GM10266 (cell line): ENCODE data around the gene MED23.

ENCODE experiments used
- DNase-seq: peaks from one replicate; pipeline ENCODE4 v3.0.0; 2012; ENCODE audit errors: extremely low spot score
- CTCF ChIP-seq: IDR thresholded peaks from 2 replicates; pipeline ENCODE4 v1.5.1; 2012; ENCODE audit warnings: mild to moderate bottlenecking, low read depth; ENCODE audit not compliant: control insufficient read depth, insufficient read depth; ENCODE audit errors: missing control alignments

The MED23 gene

GRCh38 chr6:131657630-131658111 is 29.6 kb upstream of the MED23 start:
- TF ChIP-seq CTCF = no peak
- no peak for DNase-seq

DNA sequence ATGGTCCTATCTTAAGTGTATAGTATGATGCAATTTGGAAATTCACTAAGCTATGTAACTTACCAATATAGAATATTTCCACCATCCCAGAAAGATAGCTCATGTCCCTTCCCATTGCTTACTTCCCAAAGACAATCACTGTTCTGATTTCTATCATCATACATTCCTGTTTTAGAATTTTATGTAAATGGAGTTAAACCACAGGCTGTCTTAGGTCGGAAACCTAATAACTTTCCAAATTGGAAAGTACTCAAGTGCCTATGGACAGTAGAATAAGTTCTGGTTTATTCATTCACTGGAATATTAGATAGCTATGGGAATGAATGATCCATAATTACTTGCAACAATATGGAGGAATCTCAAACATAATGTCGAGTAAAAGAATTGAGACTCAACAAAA is 29.2 kb upstream of the MED23 start:
- TF ChIP-seq CTCF = no peak
- no peak for DNase-seq

DNA sequence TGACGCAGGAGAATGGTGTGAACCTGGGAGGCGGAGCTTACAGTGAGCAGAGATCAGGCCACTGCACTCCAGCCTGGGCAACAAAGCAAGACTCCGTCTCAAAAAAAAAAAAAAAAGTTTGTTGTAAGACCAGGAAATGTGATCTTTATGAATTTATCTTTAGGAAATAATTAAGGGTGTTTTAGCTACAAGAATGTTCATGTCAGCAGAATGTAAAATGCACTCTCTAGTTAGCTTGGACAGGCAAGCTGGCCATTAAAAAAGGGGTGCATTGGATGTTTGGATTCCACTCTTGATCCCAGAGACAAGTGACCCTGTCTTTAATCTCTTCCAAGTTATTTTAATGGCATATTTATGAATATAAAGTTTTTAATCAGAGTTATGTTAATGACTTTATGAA is 28.6 kb upstream of the MED23 start:
- no peak for TF ChIP-seq CTCF
- DNase-seq = no peak

GRCh38 chr6:131655951-131656350 is 27.9 kb upstream of the MED23 start:
- DNase-seq = no peak
- no peak for TF ChIP-seq CTCF

DNA sequence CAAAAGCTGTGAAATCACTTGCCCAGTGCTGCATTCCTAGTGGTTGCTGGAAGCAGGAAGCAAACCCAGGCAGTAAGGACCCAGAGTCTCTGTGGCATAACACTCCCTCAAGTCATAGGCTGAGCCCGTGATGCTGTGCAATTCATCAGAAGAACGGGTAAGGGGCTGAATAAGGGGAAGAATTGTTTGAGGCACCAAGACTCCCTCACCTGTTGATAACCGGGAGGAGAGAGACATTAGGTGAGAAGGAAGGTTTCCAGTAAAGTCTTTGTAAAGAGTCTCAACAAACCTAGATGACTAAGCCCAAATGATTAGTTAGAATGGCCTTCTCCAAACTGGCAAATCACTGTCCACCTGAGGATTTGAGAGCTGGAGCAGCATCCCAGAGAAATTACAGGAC is 27.3 kb upstream of the MED23 start:
- TF ChIP-seq CTCF = no peak
- no peak for DNase-seq

GRCh38 chr6:131654326-131654725 is 26.3 kb upstream of the MED23 start:
- no peak for TF ChIP-seq CTCF
- DNase-seq = no peak

GRCh38 chr6:131652472-131652871 is 24.4 kb upstream of the MED23 start:
- no peak for DNase-seq
- TF ChIP-seq CTCF = no peak

DNA sequence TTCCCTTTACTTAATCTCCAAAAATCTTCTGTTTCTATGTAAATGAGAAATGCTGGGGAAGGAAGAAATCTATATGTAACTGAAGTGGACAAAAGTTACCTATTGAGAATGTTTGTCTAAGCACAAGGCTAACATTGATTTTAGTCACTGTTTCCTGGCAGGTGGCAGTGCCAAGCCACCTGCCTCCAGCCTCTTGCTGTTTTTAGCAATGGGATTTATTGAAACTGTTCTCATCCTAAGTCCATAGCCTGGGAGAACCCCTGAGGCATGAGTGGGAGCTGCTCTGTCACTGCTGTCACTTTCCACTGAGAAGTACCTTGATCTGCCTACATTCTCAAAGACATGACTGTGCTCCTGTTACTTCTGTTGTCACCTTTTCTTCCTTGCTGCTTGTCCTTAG is 23.7 kb upstream of the MED23 start:
- no peak for TF ChIP-seq CTCF
- DNase-seq = no peak
